Measurements from ENCODE around the gene LRP8. TPM values are rescaled to one million over a fixed set of nuclear protein-coding genes. Genes with fewer than 3 reads are reported as not detected.

The LRP8 gene
- total and polyA plus RNA-seq, 7 donors: 0.17 to 2.4 (median 0.94) TPM

- no peak for ATAC-seq
- TF ChIP-seq, protein P1, sequence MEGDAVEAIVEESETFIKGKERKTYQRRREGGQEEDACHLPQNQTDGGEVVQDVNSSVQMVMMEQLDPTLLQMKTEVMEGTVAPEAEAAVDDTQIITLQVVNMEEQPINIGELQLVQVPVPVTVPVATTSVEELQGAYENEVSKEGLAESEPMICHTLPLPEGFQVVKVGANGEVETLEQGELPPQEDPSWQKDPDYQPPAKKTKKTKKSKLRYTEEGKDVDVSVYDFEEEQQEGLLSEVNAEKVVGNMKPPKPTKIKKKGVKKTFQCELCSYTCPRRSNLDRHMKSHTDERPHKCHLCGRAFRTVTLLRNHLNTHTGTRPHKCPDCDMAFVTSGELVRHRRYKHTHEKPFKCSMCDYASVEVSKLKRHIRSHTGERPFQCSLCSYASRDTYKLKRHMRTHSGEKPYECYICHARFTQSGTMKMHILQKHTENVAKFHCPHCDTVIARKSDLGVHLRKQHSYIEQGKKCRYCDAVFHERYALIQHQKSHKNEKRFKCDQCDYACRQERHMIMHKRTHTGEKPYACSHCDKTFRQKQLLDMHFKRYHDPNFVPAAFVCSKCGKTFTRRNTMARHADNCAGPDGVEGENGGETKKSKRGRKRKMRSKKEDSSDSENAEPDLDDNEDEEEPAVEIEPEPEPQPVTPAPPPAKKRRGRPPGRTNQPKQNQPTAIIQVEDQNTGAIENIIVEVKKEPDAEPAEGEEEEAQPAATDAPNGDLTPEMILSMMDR (IDR thresholded peaks at IDR 0.05): no peak
- Histone ChIP-seq H3K27me3 (ENCODE audit: insufficient read depth in 3 of 3, low read length in 2 of 3) (peaks cover 0 to 17% (median 1%) of the 10 kb centered on the region in 3 donors), H3K36me3 (ENCODE audit: insufficient read depth in 1 of 2, low read depth in 1 of 2) (no peaks in the 10 kb centered on the region), H3K9me3 (no peaks in the 10 kb centered on the region), H3K4me1 (no peaks in the 10 kb centered on the region), H3K4me3 (no peak overlapping the region), H3K27ac (no peak overlapping the region)
- DNase-seq: no peak
- WGBS, 3 donors: 84 to 91% (median 88%) methylated on average over 5 of the region's 5 CpGs
- intact Hi-C loops (cut with DNase I): no loop called here
Measured at GRCh38 chr1:53341521-53341895, 13.6 kb upstream of the LRP8 start.

DNA sequence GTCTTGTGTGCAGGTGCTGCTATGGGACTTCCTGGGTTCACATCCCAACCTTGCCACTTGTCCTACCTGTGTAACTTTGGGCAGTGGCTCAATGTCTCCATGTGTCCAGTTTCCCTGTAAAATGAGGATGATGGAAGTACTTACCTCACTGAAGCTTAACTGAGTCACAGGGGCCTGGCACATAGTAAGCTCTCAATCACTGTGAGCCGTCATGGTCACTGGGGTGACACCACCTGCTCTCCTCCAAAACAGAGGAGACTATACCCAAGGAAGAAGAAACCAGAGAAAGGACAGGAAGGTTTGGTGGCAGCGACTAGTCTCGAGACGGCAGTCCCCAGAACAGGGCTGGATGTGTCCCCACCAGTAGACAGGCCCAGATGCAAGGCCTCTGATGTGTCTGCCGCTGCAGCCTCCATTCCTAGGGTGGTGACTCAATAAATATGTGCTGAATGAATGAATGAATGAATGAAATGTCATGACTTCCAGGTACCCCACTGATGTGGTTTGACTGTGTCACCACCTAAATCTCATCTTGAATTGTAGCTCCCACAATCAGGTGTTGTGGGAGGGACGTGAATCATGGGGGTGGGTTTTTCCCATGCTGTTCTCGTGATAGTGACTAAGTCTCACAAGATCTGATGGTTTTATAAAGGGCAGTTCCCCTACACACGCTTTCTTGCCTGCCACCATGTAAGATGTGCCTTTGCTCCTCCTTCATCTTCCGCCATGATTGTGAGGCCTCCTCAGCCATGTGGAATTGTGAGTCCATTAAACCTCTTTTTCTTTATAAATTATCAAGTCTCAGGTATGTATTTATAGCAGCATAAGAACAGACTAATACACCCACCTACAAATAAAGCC lies 13.0 kb upstream of the LRP8 start:
- no peaks in the 10 kb centered on the region for H3K4me1 ChIP-seq
- no peak overlapping the region for H3K4me3 ChIP-seq
- peaks cover 0 to 17% (median 1%) of the 10 kb centered on the region in 3 donors for H3K27me3 ChIP-seq (ENCODE audit: insufficient read depth in 3 of 3, low read length in 2 of 3)
- H3K36me3 ChIP-seq (ENCODE audit: insufficient read depth in 1 of 2, low read depth in 1 of 2): no peaks in the 10 kb centered on the region
- no peaks in the 10 kb centered on the region for H3K9me3 ChIP-seq
- WGBS, 3 donors: 92 to 93% (median 93%) methylated on average over 9 of the region's 9 CpGs
- intact Hi-C loops (cut with DNase I): no loop called here
- ATAC-seq (no peak), DNase-seq (no peak)
- no peak overlapping the region for H3K27ac ChIP-seq
- TF ChIP-seq, protein P1 (IDR thresholded peaks at IDR 0.05): no peak

- no peaks in the 10 kb centered on the region for H3K4me1 ChIP-seq
- 74 to 77% (median 76%) methylated on average over 8 of the region's 8 CpGs for WGBS, 3 donors
- H3K36me3 ChIP-seq (ENCODE audit: insufficient read depth in 1 of 2, low read depth in 1 of 2): no peaks in the 10 kb centered on the region
- no peak overlapping the region for H3K4me3 ChIP-seq
- TF ChIP-seq, protein P1 (IDR thresholded peaks at IDR 0.05): no peak
- H3K27me3 ChIP-seq (ENCODE audit: insufficient read depth in 3 of 3, low read length in 2 of 3): peaks cover 0 to 17% (median 1%) of the 10 kb centered on the region in 3 donors
- no peak for DNase-seq
- intact Hi-C loops (cut with DNase I): no loop called here
- H3K9me3 ChIP-seq: no peaks in the 10 kb centered on the region
- ATAC-seq: no peak
- H3K27ac ChIP-seq: no peak overlapping the region
Measured at GRCh38 chr1:53339736-53340635, 12.1 kb upstream of the LRP8 start.

DNA sequence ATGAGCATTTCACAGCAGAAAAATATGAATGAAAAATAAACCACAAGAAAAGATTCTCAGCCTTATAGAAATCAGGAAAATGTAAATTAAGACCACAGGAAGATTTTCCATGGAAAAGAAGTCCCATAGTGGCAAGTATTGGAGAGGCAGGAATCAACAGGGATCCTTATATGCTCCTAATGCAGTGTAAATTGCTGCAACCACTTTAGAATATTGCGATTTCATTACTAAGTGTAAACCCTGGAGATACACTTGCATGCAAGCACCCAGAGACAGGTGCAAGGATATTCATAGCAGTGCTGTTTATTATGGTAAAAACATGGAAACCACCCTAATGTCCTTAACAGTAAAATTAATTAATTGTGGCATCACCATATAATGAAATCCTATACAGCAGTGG lies 10.6 kb upstream of the LRP8 start:
- H3K4me3 ChIP-seq: no peak overlapping the region
- 85 to 89% (median 86%) methylated on average over 1 of the region's 1 CpG for WGBS, 3 donors
- TF ChIP-seq, protein P1 (IDR thresholded peaks at IDR 0.05): no peak
- DNase-seq (no peak), ATAC-seq (no peak)
- H3K4me1 ChIP-seq: no peaks in the 10 kb centered on the region
- H3K36me3 ChIP-seq (ENCODE audit: insufficient read depth in 1 of 2, low read depth in 1 of 2): no peaks in the 10 kb centered on the region
- intact Hi-C loops (cut with DNase I): no loop called here
- peaks cover 0 to 17% (median 1%) of the 10 kb centered on the region in 3 donors for H3K27me3 ChIP-seq (ENCODE audit: insufficient read depth in 3 of 3, low read length in 2 of 3)
- H3K9me3 ChIP-seq: no peaks in the 10 kb centered on the region
- H3K27ac ChIP-seq: no peak overlapping the region

Data from psoas muscle (tissue), 8 donors.